GM21528 (cell line): ENCODE data around the gene FABP2.

Experiments used
- ATAC-seq: cut with Tn5 transposase; IDR thresholded peaks from one replicate; pipeline ENCODE4 v1.9.1; 2021; ENCODE audit warnings: mild to moderate bottlenecking, moderate library complexity; ENCODE audit not compliant: unreplicated experiment, low FRiP score

Gene FABP2

GRCh38 chr4:119271361-119272085, 50.4 kb downstream of the FABP2 start:
- ATAC-seq: no peak

- ATAC-seq: no peak
Measured at GRCh38 chr4:119268466-119268865, 53.5 kb downstream of the FABP2 start.
